A673 (cell line): ENCODE data around the gene KRTAP4-1. TPM values are rescaled to one million over a fixed set of nuclear protein-coding genes. Genes with fewer than 3 reads are reported as not detected.

Source experiments
- BruUV-seq: library from RNA; stranded (reverse); fragments of 400-500 nt; replicated peaks from 2 replicates; lab custom pipeline; 2021; lab: Mats Ljungman, UMichigan
- CTCF ChIA-PET: fragments of 300-600 bp; sonication (Branson Sonifier 250); formaldehyde crosslinking; loops from one replicate; lab custom pipeline; 2022; ENCODE audit warnings: antibody characterized with exemption; lab: Charles Lee
- POLR2A ChIA-PET: fragments of 300-600 bp; sonication (Branson Sonifier 250); formaldehyde crosslinking; loops from one replicate; lab custom pipeline; 2022; ENCODE audit warnings: antibody characterized with exemption; ENCODE audit not compliant: low non-redundant PET; lab: Charles Lee
- DNase-seq: peaks from one replicate; pipeline ENCODE4 v3.0.0-alpha.2; 2015; ENCODE audit warnings: low spot score
- H3K27ac ChIP-seq: fragments of 200-600 bp; sonication (generic); 2 replicates; pipeline ENCODE4 v1.5.1; 2016; ENCODE audit warnings: mixed run types, low read depth, mild to moderate bottlenecking, mixed read lengths, antibody characterized with exemption, low read length; ENCODE audit not compliant: poor library complexity, severe bottlenecking
- H3K27me3 ChIP-seq: fragments of 200-600 bp; sonication (generic); replicated peaks from 2 replicates; pipeline ENCODE4 v1.6.1; 2017; ENCODE audit warnings: mixed run types, low read depth, mild to moderate bottlenecking, mixed read lengths, antibody characterized with exemption, low read length; ENCODE audit not compliant: insufficient read depth, poor library complexity
- H3K36me3 ChIP-seq: fragments of 200-600 bp; sonication (generic); 2 replicates; pipeline ENCODE4 v1.6.1; 2016; ENCODE audit warnings: mixed run types, mild to moderate bottlenecking, mixed read lengths, antibody characterized with exemption, low read length; ENCODE audit not compliant: insufficient read depth, poor library complexity, severe bottlenecking
- H3K4me1 ChIP-seq: fragments of 200-600 bp; sonication (generic); 2 replicates; pipeline ENCODE4 v1.6.1; 2017; ENCODE audit warnings: mixed run types, mild to moderate bottlenecking, mixed read lengths, antibody characterized with exemption, low read length; ENCODE audit not compliant: insufficient read depth, poor library complexity, severe bottlenecking
- H3K4me3 ChIP-seq: fragments of 200-600 bp; sonication (generic); 2 replicates; pipeline ENCODE4 v1.5.1; 2016; ENCODE audit warnings: low read depth, mixed run types, mild to moderate bottlenecking, mixed read lengths, low read length; ENCODE audit not compliant: poor library complexity, severe bottlenecking
- H3K9me3 ChIP-seq: fragments of 200-600 bp; sonication (generic); 2 replicates; pipeline ENCODE4 v1.6.1; 2016; ENCODE audit warnings: mixed run types, low read depth, mild to moderate bottlenecking, mixed read lengths, antibody characterized with exemption, low read length; ENCODE audit not compliant: poor library complexity, severe bottlenecking
- CTCF ChIP-seq: fragments of 300-800, 200-600 bp; sonication (generic); conservative IDR thresholded peaks from 2 replicates; pipeline ENCODE4 v1.5.1; 2017; ENCODE audit warnings: low read depth, mild to moderate bottlenecking, antibody characterized with exemption, low read length, moderate library complexity, mixed read lengths
- EZH2 ChIP-seq: fragments of 200-600 bp; sonication (generic); IDR thresholded peaks from 2 replicates; pipeline ENCODE4 v1.6.1; 2017; ENCODE audit warnings: borderline replicate concordance, low read depth, mild to moderate bottlenecking, mixed read lengths, antibody characterized with exemption, low read length; ENCODE audit not compliant: poor library complexity, severe bottlenecking
- intact Hi-C: fragments of 100-400 bp; cut with micrococcal nuclease; formaldehyde crosslinking; loops from one replicate; pipeline ENCODE4 v1.10.0; 2022; ENCODE audit not compliant: unreplicated experiment
- total RNA-seq: library from RNA; stranded (reverse); gene quantifications from 2 replicates; pipeline ENCODE4 v1.2.3, GENCODE V29; 2021

Gene KRTAP4-1
- total RNA-seq, 1 experiment from 2014 or later, result not detected

DNA sequence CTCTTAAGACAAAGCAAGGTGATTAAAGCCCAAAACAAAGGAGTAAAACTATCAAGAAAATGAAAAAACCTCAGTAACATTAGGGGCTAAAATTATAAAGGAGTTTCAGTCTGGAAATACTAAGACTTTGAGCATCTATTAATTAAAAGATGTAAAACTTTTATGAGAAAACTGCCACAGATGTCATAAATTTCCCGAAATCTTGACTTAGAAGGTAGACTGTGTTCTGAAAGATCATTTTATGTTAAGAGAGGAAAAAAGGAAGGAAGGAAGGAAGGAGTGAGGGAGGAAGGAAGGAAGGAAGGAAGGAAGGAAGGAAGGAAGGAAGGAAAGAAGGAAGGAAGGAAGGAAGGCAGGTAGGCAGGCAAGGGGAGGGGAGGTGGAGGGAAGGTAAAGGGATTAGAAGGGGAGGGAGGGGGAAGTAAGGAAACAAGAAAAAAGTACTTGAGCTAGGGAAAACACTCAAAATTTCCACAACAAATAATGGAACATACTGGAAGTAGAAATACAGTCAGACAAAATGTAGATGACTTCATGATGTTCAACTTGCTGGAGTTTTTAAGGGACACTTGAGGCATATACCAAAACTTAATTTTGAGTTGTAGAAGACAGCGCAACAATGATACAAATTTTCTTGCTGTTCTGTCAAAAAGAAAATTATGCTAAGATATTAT, 37.0 kb downstream of the KRTAP4-1 start:
- H3K4me3 ChIP-seq, result no peak overlapping the region
- peak overlapping the region; percentile 96 for H3K27ac ChIP-seq
- TF ChIP-seq CTCF (no peak), EZH2 (no peak)
- intact Hi-C loops, result loop anchor here (5.0 kb wide), 4 partner anchors 180 to 520 kb away; no protein-coding TSS in a partner anchor
- peaks cover 8% of the 10 kb centered on the region for H3K9me3 ChIP-seq
- H3K36me3 ChIP-seq, result no peaks in the 10 kb centered on the region
- no TSS peak for BruUV-seq
- POLR2A ChIA-PET, result interaction anchor here (0.7 kb wide), 2 partner anchors 237 to 240 kb away, joined by 4 to 5 read pairs; no protein-coding TSS in a partner anchor
- no peaks in the 10 kb centered on the region for H3K27me3 ChIP-seq
- peaks cover 31% of the 10 kb centered on the region for H3K4me1 ChIP-seq
- CTCF ChIA-PET, result interaction anchor here (0.8 to 1.8 kb wide), 2 partner anchors 241 to 501 kb away, joined by 9 read pairs; no protein-coding TSS in a partner anchor
- DNase-seq, result peak; percentile 72

DNA sequence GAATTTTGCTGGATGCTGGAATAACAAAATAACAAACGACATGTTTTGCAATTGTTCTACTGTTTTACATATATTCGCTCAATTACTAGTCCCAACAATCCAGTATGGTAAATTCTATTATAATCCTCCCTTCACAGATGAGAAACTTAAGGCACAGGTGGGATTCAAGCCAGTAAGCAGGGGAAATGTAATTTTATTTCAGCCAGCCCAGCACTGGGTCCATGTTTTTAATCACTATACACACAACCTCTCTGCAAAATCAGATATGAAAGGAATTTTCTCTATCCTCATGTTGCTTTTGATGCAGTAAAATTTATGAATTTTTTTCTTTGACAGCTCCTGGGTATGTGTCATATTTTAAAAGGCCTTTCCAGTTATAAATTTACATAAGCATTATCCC, 39.5 kb downstream of the KRTAP4-1 start:
- H3K9me3 ChIP-seq, result peaks cover 15% of the 10 kb centered on the region
- TF ChIP-seq CTCF, result no peak
- TF ChIP-seq EZH2, result no peak
- no peak overlapping the region for H3K4me3 ChIP-seq
- ChIA-PET CTCF (no interaction called here), POLR2A (no interaction called here)
- no peaks in the 10 kb centered on the region for H3K27me3 ChIP-seq
- peaks cover 31% of the 10 kb centered on the region for H3K4me1 ChIP-seq
- H3K36me3 ChIP-seq, result no peaks in the 10 kb centered on the region
- H3K27ac ChIP-seq, result peak overlapping the region; percentile 96
- DNase-seq, result peak; percentile 75
- no TSS peak for BruUV-seq
- intact Hi-C loops, result loop anchor here (1.0 to 5.0 kb wide), 5 partner anchors 182 to 522 kb away; no protein-coding TSS in a partner anchor

DNA sequence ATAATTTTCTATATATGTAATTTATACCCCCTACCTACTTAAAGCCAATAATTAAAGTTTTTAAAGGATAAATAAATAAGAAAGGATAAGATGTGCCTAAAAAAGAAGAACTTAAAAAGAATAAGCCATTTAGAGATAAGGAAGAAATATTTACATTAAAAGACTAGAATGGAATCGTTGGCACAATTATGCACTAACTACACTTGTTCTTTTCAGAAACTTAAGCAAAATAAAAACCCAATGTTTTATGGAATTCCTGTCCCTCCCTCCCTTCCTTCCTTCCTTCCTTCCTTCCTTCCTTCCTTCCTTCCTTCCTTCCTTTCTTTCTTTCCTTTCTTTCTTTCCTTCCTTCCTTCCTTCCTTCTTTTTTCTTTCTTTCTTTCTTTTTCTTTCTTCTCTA, 39.9 kb downstream of the KRTAP4-1 start:
- no TSS peak for BruUV-seq

More for the DNA sequence above, 39.9 kb downstream of the KRTAP4-1 start:
- intact Hi-C loops, result loop anchor here (1.0 to 5.0 kb wide), 5 partner anchors 182 to 522 kb away; no protein-coding TSS in a partner anchor
- peak overlapping the region; percentile 96 for H3K27ac ChIP-seq
- peaks cover 19% of the 10 kb centered on the region for H3K9me3 ChIP-seq
- H3K4me1 ChIP-seq, result peaks cover 31% of the 10 kb centered on the region
- no peaks in the 10 kb centered on the region for H3K36me3 ChIP-seq
- POLR2A ChIA-PET, result no interaction called here
- no peaks in the 10 kb centered on the region for H3K27me3 ChIP-seq
- no peak overlapping the region for H3K4me3 ChIP-seq
- no peak for TF ChIP-seq CTCF
- no peak for TF ChIP-seq EZH2
- DNase-seq, result peak; percentile 71
- CTCF ChIA-PET, result no interaction called here
